ENCODE data around the gene CRIP3. TPM values are rescaled to one million over a fixed set of nuclear protein-coding genes. Genes with fewer than 3 reads are reported as not detected.

The CRIP3 gene
- total RNA-seq, 1 donor from 2014 or later: 0.69 TPM

DNA sequence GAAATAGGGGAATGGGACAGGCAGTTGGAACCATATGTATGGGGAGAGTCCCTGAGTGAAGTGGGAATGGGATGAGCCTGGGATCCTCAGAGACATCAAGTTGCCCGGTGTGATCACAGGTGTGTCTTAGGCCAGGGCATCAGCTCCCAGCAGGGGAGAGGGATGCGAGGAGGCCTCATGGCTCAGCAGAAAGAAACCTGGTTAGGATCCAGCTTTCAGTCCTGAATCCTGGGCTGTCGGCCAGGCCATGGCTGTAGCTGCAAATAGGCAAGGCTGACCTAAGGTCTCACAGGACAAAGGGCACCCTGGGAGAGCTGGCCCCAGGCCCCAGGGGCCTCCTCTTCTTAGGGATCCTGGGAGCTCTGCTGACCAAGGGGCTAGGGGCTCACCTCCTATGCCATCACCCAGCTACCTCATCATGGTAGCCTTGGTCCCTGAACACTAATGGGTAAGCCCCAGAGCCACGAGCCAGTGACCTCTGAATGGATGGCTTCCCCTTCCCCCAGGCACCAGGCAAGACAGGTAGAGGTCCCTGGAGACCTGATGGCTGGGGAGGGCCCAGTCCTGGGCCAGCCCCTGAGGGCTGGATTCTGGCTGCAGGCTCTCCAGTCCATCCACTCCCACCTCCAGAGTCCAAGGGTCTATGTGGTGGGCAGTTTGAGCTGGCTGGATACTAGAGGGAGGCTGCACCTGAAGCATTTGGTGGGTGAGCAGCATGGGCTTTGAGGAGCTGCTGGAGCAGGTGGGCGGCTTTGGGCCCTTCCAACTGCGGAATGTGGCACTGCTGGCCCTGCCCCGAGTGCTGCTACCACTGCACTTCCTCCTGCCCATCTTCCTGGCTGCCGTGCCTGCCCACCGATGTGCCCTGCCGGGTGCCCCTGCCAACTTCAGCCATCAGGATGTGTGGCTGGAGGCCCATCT is 10.7 kb downstream of the CRIP3 start, which contains the start of gene SLC22A7:
Gene SLC22A7 (plus strand): TSS at position 617 of the 921 bp plus-strand sequence. CDS start 99 bp downstream, at position 716.
- Mint-ChIP-seq H3K4me3 (ENCODE audit: unreplicated experiment) (no peak within 1 kb of the TSS), H3K27me3 (ENCODE audit: unreplicated experiment) (peaks cover 7% of the 10 kb centered on the region), H3K4me1 (ENCODE audit: low read depth, unreplicated experiment) (no peaks in the 10 kb centered on the region), H3K36me3 (ENCODE audit: unreplicated experiment) (no peaks in the 10 kb centered on the region), H3K9me3 (ENCODE audit: unreplicated experiment) (peaks cover 4% of the 10 kb centered on the region), H3K27ac (ENCODE audit: unreplicated experiment) (no peak within 1 kb of the TSS)
- TF ChIP-seq, protein P1, sequence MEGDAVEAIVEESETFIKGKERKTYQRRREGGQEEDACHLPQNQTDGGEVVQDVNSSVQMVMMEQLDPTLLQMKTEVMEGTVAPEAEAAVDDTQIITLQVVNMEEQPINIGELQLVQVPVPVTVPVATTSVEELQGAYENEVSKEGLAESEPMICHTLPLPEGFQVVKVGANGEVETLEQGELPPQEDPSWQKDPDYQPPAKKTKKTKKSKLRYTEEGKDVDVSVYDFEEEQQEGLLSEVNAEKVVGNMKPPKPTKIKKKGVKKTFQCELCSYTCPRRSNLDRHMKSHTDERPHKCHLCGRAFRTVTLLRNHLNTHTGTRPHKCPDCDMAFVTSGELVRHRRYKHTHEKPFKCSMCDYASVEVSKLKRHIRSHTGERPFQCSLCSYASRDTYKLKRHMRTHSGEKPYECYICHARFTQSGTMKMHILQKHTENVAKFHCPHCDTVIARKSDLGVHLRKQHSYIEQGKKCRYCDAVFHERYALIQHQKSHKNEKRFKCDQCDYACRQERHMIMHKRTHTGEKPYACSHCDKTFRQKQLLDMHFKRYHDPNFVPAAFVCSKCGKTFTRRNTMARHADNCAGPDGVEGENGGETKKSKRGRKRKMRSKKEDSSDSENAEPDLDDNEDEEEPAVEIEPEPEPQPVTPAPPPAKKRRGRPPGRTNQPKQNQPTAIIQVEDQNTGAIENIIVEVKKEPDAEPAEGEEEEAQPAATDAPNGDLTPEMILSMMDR (IDR thresholded peaks at IDR 0.05; ENCODE audit: partially characterized antibody, unreplicated experiment): no peak
- no peak for DNase-seq

DNA sequence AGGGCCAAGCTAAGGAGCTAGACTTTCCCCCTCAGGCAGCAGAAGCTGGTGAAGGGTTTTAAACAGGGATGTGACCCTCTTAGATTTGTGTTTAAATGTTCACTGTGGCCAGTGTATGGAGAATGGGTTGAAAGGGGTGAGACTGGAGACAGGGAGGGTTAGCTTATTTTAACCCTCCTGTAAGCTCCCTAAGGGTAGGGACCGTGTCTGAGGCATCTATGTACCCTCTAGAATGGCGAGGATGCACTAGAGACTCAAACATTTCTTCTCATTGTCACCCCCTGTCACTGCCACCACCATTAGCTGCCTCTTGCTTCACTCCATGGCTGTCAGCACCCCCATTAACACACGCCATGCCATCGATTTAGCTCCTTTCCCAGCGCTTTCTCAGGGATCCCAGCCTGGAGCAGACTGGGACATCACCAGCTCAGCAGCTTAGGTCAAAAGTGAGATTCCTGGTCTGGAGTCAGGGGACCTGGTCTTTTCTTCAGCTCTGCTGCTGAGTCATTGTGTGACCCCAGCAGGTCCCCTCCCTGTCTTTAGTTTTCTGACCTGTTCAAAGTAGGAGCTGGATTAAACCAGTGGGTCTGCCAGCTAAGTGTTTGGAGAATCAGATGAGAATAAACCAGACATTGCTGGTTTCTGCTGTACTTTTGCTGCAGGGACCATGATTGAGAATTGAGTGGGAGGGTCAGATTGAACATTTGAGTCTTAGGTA is 11.7 kb downstream of the CRIP3 start:
- no peaks in the 10 kb centered on the region for H3K36me3 Mint-ChIP-seq (ENCODE audit: unreplicated experiment)
- TF ChIP-seq, protein P1 (IDR thresholded peaks at IDR 0.05; ENCODE audit: partially characterized antibody, unreplicated experiment): no peak
- no peak overlapping the region for H3K27ac Mint-ChIP-seq (ENCODE audit: unreplicated experiment)
- H3K27me3 Mint-ChIP-seq (ENCODE audit: unreplicated experiment): peaks cover 7% of the 10 kb centered on the region
- DNase-seq: no peak
- no peaks in the 10 kb centered on the region for H3K4me1 Mint-ChIP-seq (ENCODE audit: low read depth, unreplicated experiment)
- H3K4me3 Mint-ChIP-seq (ENCODE audit: unreplicated experiment): no peak overlapping the region
- peaks cover 4% of the 10 kb centered on the region for H3K9me3 Mint-ChIP-seq (ENCODE audit: unreplicated experiment)

DNA sequence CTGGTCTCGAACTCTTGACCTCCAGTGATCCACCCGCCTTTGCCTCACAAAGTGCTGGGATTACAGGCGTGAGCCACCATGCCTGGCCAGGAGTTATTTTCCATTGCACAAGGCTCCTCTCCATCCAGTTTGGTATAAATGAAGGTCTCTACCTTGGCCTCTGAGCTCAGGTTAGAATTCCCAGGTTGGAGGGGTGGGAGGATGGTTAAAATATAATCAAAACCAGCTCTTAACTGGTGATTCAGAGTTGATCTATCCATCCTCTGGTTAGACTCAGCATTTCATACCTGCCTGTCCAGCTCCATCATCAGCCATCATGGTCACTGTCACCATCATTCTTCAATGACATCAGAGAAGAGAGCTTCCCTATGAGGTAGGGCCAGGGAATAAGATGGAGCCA is 13.2 kb downstream of the CRIP3 start:
- TF ChIP-seq, protein P1 (IDR thresholded peaks at IDR 0.05; ENCODE audit: partially characterized antibody, unreplicated experiment): no peak
- no peak overlapping the region for H3K27ac Mint-ChIP-seq (ENCODE audit: unreplicated experiment)
- H3K27me3 Mint-ChIP-seq (ENCODE audit: unreplicated experiment): peaks cover 5% of the 10 kb centered on the region
- no peaks in the 10 kb centered on the region for H3K36me3 Mint-ChIP-seq (ENCODE audit: unreplicated experiment)
- DNase-seq: no peak
- H3K4me1 Mint-ChIP-seq (ENCODE audit: low read depth, unreplicated experiment): no peaks in the 10 kb centered on the region
- H3K9me3 Mint-ChIP-seq (ENCODE audit: unreplicated experiment): peaks cover 4% of the 10 kb centered on the region
- H3K4me3 Mint-ChIP-seq (ENCODE audit: unreplicated experiment): no peak overlapping the region

DNA sequence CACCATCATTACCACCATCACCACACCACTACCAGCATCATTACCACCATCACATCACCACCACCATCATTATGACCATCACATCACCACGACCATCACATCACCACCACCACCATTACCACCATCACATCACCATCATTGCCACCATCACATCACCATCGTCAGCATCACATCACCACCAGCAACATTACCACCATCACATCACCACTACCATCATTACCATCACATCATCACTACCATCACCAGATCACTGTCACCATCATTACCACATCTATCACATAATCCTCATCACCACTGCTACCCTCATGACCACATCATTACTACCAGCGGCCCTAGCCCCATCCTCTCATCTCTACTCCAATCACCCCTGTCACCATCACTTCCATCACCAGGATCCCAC is 14.1 kb downstream of the CRIP3 start:
- no peak overlapping the region for H3K4me3 Mint-ChIP-seq (ENCODE audit: unreplicated experiment)
- H3K4me1 Mint-ChIP-seq (ENCODE audit: low read depth, unreplicated experiment): no peaks in the 10 kb centered on the region
- H3K27ac Mint-ChIP-seq (ENCODE audit: unreplicated experiment): no peak overlapping the region
- H3K36me3 Mint-ChIP-seq (ENCODE audit: unreplicated experiment): no peaks in the 10 kb centered on the region
- TF ChIP-seq, protein P1 (IDR thresholded peaks at IDR 0.05; ENCODE audit: partially characterized antibody, unreplicated experiment): no peak
- DNase-seq: no peak
- peaks cover 2% of the 10 kb centered on the region for H3K9me3 Mint-ChIP-seq (ENCODE audit: unreplicated experiment)
- H3K27me3 Mint-ChIP-seq (ENCODE audit: unreplicated experiment): peaks cover 2% of the 10 kb centered on the region

Data from glutamatergic neuron (in vitro differentiated cells).